GM18508 (cell line): Measurements from ENCODE around the gene MKLN1.

Experiments
- ATAC-seq: cut with Tn5 transposase; IDR thresholded peaks from one replicate; pipeline ENCODE4 v1.9.1; 2021; ENCODE audit warnings: moderate number of reproducible peaks; ENCODE audit not compliant: insufficient read depth, unreplicated experiment

MKLN1 gene

DNA sequence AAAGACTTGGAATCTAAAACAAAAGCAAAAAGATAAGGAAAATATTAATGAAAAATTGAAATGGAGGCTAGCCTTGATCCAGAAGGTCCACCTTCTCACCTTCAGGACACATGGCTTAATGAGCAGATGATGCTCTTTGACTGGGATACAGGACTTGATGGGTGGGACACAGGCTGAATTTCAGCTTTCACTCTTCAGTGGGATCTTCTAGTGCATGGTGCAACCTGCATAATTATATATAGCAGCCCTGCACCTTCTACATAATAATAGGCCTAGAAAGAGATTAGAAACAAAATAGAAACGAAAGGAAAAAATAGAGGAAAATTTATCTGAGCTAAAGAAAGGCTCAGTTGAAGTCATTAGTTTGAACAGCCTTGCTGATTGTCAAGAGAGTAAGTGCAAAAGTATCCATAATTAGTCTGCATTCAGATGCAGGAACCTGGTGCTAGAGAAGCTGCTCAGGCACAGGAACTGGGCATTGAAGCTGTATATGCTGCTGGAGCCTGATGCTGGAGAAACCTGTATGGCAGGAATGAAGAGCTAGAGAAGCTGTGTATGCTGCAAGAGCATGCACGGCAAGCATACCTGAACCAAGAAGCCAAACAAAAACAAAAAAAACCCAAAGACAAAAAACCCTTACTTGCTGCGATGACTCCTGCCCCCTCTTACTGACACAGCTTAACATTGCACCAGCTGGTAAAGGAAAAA is 19.4 kb downstream of the MKLN1 start:
- no peak for ATAC-seq

DNA sequence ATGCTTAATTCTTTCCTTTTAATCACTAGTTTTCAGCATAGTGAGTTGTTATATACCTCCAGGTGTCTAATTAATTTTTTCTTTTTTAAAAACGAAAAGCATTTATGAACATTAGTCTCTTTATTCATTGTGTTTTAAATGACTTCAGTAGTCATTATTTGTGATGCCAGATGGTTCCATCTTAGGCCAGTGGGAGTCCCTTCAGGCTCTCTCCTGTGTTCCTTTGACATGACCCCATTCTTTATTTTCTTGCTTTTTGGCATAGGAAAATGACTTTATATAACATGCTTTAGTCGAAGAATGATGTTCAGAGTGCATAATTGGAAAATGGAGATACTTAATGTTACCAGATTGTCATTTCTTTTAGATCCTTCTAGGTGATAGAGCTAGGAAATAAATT is 24.4 kb downstream of the MKLN1 start:
- ATAC-seq, result no peak

DNA sequence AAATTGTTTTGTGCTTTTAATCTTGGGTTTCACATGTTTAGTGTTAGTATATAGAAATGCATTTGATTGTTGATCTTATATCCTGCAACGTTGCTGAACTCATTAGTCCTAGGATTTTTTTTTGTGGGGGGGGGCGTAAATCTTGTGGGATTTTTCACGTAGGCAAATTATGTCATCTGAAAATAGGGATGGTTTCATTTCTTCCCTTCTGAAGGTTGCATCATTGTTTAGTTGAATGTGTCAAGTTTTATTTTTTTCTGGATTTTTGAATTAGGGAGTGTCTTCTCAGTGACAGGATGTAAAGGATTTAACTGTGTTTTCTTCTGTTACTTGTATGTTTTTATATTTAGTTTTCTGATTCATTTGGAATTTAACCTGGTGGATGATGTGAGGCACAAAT is 26.7 kb downstream of the MKLN1 start:
- ATAC-seq, result no peak

DNA sequence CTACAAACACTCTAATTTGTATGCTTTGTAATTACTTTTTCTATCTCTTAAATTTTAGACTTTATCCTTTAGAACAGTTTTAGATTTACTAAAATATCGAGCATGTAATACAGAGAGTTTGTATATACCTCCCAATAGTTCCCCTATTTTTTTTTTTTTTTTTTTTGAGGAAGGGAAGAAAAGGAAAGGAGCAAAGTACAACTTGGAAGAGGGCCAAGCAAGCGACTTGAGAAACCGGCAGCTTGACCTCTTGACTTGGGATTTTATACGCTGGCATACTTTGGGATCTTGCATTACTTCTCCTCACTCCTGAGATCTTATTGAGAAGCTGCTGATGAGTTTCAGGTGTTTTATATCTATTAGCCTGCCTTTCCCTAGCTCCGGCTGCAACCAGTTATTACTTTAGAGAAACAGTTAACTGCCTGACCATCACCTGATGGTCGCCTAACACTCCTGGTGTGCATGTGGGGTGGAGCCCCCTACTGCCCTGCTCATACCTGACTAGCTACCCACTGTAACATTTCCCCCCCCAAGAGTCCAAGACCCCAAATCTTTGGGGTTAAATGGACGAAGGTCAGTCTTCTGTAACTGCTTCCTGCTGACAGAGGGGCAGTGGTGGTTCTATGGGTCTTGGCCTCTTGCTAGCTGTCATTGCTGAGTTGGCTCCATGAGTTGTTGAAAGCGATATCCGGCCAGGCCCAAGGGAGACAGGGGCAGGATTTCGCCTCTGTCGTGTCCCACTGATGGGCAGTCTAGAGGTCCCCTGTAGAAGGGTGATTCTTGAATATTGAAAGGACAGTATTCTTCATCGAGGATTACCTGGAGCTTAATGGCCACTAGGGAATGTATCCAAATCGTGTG is 28.5 kb downstream of the MKLN1 start:
- ATAC-seq, result no peak

GRCh38 chr7:131357282-131357880 is 29.7 kb downstream of the MKLN1 start:
- no peak for ATAC-seq

- ATAC-seq, result no peak
Measured at GRCh38 chr7:131358636-131359035, 31.0 kb downstream of the MKLN1 start.

DNA sequence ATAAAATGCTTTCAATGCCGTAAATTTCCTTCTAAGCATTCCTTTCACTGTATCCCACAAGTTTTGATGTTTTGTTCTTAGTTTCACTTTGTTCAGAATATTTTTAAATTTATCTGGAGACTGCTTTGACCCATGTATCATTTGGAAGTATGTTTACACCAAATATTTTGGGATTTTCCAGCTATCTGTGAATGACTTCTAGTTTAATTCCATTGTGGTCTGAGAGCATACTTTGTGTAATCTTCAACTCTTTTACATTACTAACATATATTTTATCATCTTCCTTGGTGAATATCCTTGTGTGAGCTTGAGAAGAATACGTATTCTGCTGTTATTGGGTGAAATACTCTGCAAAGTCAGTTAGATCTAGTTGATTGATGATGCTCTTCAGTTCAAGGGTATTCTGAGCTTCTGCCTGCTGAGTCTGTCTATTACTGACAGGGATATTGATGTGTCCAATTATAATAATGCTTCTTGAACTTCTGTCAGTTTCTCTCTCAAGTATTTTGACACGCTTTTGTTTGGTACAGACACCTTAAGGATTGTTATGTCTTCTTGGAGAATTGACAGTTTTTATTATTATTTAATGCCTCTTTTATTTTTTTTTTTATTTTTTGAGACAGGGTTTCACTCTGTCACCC is 31.6 kb downstream of the MKLN1 start:
- ATAC-seq, result no peak

DNA sequence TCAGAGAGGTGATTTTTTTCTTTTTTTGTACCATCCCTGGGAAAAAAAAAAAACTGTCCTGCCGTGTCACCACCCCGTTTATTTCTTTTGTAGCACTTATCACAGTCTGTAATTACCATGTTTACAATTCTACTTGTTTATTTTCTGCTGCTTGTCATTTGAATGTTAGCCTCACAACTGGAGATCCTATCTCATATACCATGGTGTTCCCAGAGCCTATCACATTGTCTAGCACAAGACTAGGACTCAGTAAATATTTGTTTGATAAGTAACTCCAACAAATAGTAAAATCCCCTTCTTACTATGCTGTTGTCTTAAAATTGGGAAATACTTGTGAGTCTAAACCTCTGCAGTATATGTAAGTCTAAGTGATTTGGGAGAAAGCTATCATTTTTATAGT is 36.0 kb downstream of the MKLN1 start:
- no peak for ATAC-seq

DNA sequence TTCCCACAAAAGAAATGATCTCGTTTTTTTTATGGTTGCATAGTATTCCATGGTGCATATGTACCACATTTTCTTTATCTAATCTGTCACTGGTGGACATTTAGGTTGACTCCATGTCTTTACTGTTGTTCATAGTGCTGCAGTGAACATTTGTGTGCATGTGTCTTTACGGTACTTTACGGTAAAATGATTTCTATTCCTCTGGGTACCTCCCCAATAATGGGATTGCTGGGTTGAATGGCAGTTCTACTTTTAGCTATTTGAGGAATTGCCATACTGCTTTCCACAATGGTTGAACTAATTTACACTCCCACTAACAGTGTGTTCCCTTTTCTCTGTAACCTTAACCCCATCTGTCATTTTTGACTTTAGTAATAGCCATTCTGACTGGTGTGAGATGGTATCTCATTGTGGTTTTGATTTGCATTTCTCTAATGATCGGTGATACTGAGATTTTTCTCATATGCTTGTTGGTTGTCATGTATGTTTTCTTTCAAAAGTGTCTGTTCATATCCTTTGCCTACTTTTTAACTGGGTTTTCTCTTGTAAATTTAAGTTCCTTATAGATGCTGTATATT is 37.2 kb downstream of the MKLN1 start:
- no peak for ATAC-seq

GRCh38 chr7:131365838-131366237 is 38.2 kb downstream of the MKLN1 start:
- ATAC-seq, result no peak

GRCh38 chr7:131369354-131369753 is 41.7 kb downstream of the MKLN1 start:
- ATAC-seq, result no peak

DNA sequence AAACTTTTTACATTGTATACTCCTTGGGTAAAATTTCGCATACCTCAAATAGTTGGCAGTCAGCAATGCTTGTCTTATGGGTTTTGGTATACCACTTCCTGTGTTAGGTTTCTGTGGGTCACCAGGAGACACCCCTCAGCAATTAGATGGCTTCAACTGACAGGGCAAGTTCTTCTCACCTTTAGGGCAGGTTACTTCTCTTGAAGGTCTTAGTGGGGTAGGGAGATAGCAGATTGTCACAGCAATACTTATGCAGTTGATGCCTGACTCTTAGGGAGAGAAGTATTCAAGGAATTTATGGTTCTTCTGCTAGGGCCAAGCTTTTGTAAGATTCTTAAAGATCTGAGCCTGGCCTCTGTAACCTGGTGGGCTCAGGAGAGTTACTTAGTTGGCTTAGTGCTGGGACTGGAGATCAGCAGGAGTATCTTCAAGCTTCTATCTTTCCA is 42.9 kb downstream of the MKLN1 start:
- peak; percentile 42 for ATAC-seq

DNA sequence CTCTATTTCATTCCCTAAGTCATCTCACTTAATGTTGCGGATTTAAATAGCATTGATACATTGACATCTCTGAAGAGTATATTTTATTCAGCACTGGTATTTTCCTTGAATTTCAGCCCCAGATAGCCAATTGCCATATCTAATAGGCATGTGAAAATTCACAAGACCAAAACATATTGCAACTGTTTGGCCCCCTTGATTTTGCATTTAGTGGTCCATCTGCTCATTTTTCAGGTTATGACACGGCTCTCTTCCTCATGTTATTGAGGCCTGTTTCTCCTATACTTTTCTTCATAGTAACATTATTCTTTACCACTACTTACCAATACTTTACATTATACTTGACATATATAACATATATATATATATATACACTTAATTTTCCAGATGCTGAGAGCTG is 43.7 kb downstream of the MKLN1 start:
- no peak for ATAC-seq

DNA sequence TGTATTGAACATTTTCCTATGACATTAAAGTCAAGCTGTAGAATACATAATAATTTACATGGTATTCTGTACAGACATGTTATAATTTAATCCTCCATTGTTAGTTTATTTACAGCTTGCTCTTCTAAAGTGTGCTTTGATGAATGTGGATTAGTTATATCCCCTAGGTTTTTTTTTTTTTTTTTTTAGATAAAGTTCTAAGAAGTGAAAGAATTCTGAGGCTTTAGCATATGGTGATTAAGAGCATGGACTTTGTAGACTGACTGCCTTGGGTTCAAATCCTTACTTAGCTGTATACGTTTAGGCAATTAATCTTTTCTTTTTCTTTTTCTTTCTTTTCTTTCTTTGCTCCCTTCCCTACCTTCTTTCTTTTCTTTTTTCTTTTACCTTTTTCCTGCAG is 44.9 kb downstream of the MKLN1 start:
- no peak for ATAC-seq

- ATAC-seq, result no peak
Measured at GRCh38 chr7:131374821-131375220, 47.1 kb downstream of the MKLN1 start.

GRCh38 chr7:131381069-131381838 is 53.6 kb downstream of the MKLN1 start:
- no peak for ATAC-seq

- no peak for ATAC-seq
Measured at GRCh38 chr7:131383417-131384285, 56.0 kb downstream of the MKLN1 start.

DNA sequence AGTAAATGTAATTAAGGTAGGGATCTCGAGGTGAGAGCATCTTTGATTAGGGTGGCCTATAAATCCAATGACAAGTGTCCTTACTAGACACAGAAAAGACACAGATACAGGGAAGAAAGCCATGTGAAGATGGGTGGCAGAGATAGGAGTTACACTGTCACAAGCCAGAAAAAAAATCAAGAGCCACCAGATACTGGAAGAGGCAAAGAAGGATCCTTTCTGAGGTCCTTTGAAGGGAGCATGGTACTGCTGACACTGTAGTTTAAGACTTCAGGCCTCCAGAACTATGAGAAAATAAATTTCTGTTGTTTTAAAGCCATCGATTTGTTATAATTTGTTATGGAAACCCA is 56.6 kb downstream of the MKLN1 start:
- ATAC-seq, result no peak

GRCh38 chr7:131385039-131385605 is 57.4 kb downstream of the MKLN1 start:
- no peak for ATAC-seq
